GDM1 (cell line): Measurements from ENCODE around the gene TNFRSF8.
A peak's percentile ranks its signal among the peaks of the same experiment; 100 is the strongest.

ENCODE experiments used
- DNase-seq: peaks from one replicate; lab custom pipeline; 2025; lab: John Stamatoyannopoulos, UW

Gene TNFRSF8

GRCh38 chr1:12159816-12160215 lies 96.7 kb downstream of the TNFRSF8 start:
- DNase-seq = no peak

GRCh38 chr1:12161324-12161661 lies 98.2 kb downstream of the TNFRSF8 start:
- no peak for DNase-seq

GRCh38 chr1:12161662-12162458 lies 98.8 kb downstream of the TNFRSF8 start:
- DNase-seq = peak; percentile 85

GRCh38 chr1:12162459-12163137 lies 99.5 kb downstream of the TNFRSF8 start:
- DNase-seq = no peak

DNA sequence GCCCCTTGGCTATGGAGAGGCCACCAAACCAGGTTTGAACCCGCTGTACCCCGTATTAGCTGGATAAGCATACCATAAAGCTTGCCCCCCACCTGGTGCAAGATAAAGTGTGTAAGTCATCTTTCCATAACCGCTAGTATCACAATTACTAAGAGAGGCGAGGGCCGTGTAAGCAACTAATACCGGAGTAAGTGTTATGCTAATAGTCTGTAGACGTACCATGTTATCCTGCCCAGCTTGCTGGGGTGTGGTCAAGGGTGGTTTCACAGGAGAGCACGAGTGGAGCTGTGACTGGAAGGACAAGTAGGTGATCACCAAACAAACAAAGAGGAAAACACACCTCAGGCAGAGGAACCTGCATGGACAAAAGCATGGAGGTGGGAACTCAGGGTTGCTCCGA lies 100.1 kb downstream of the TNFRSF8 start:
- DNase-seq = no peak

DNA sequence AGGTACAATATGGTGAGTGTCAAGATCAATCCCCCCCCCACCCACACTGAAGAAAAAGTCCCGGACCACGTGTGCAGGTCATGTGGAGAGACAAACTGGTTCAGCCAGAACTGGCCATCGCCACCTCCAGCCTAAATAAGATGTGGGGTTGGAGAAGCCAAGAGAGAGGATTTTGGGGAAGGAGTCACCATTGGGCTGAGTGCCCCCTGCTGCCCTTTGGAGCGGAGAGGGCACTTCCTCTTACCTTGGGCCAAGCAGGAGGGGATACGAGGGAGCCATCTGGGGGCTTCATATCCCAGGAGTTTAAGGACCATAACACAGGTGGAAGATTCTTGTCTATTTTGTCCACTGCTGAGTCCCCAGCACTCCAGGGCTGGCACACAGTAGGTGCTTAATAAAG lies 101.1 kb downstream of the TNFRSF8 start:
- DNase-seq = no peak

DNA sequence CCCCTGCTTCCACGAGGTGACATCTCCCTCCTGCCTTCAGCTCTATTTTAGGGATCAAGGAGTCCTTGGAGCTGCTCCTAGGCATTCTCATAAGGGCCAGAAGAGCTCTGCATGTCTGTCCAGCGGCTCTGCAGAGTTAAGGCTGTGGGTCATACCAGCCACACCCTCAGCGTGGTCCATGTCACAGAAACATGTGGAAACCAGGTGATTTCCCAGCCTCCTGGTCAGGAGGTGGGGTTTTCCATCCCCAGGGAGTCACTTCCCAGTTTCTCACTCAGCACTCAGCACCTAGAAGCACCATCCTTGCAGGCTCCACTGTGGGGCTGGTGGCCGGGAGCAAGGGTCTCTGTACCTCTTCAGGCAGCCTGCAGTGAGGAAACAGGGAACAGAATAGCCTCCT lies 102.2 kb downstream of the TNFRSF8 start:
- no peak for DNase-seq

DNA sequence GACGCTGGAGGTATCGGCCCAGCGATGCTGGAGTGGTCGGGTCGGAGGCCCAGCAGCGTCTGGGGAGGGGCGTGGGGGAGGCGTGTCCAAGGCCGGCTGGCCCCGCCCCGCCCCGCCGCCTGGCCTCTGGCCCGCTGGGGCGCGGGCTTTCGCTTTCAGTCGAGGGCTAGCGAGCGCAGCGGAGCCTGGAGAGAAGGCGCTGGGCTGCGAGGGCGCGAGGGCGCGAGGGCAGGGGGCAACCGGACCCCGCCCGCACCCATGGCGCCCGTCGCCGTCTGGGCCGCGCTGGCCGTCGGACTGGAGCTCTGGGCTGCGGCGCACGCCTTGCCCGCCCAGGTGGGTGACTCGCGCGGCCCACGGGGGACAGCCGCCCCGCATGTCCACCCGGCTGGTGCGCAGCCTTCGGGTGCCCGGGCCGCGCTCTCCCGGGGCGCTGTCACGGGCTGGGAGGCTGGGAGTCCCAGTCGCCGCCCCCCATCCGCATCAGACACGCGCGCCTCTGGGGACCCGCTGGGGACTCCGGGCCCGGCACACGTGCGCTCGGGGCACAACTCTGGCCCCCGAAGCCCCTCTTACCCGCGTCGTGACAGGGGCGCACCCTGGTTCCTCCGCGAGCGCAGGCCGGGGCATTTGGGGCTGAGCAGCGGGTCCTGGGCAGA lies 103.9 kb downstream of the TNFRSF8 start, which contains the start of gene TNFRSF1B:
Gene TNFRSF1B, plus strand, starts transcription at position 158 of the 659 bp plus-strand sequence. Its CDS starts 101 bp downstream, at position 259.
- peak; percentile 35 for DNase-seq

GRCh38 chr1:12167493-12168429 lies 104.7 kb downstream of the TNFRSF8 start:
- no peak for DNase-seq

GRCh38 chr1:12168451-12169160 lies 105.5 kb downstream of the TNFRSF8 start:
- no peak for DNase-seq

- DNase-seq = no peak
Observed at GRCh38 chr1:12169442-12170135, 106.5 kb downstream of the TNFRSF8 start.

DNA sequence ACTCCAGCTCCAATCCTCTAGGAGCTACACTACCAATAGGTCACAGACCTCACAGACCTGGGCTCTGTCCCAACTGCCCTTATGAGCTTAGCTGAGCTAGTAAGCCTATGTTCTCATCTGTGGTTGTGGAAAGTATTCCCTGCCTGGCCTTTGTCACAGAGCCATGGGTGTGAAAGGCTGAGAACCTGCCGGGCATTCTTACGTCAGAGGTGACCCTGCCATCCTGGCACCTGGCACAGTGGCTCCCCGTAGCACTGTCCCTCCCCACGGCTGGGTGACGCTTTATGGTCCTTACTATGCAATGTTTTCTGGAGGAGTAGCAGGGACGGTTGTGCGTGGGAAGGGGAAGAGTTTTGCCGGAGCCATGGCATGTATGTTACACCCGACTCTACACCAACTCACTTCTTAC lies 107.2 kb downstream of the TNFRSF8 start:
- DNase-seq = no peak

DNA sequence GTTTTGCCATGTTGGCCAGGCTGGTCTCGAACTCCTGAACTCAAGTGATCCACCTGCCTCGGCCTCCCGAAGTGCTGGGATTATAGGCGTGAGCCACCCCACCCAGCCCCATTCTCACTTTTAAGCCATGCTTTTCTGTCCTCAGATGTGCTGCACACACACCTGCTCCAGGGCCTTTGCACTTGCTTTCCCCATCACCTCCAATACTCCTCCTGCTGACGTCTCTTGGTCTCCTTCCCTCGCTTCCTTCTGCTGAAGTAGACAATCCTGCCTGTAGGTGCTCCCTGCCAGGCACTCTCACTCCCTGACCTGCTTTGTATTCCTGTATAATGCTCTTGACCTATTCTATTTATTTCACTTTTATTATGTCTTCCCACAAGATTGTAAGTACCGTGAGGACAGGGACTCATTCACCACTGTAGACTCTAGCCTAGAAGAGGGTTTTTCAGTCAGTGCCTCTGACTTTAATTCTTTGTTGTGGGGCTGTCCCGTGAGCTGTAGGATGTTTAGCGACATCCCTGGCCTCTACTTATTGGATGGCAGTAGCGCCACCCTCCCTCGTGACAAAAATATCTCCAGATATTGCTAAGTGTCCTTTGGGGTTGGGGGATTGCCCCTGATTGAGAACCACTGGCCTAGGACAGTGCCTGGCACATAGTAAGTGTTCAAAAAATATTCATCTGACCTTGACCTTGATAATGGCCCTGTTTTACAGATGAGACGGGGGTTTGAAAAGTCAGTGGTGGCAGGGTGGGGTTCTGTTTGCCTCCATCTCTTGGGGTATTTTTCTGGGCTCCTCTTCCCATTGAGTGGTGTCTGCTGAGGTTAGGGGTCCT lies 108.3 kb downstream of the TNFRSF8 start:
- no peak for DNase-seq

DNA sequence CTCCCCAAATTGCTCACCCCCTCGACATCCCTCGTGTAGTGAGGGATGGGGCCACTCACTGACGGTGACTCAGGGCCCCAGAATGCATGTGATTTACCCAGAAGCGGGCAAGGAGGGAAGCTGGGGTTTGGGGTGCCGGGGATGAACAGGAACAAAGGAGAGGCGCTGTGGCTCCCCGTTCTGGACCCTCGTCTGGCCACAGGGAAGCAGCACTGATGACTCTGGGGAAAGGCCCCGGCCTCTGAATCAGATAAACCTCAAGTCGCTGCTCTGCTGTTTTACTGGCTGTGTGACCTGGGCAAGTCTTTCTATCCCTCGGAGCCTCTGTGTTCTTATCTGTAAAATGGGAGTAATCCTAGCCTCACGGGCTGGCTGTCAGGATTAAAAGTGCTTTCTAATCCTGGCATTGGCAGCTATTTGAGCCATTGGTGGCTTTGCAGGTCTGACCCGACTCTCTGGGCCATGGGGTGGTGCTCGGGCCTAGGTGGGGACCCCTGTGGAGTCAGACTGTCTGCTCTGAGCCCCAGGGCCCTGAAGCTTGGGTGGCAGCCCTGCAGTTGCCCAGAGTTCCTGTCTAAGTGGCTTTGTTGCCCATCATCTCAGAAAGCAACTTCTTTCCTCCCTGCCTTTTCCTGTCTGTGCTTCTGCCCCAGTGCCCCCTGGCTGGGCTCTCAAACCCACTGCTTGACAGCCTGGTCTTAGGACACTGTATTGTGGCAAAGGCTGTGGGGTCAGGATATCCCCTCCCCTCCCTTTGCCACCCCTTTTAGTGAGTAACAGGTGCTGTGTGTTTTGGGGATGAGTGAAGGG lies 109.1 kb downstream of the TNFRSF8 start:
- no peak for DNase-seq

GRCh38 chr1:12173041-12173509 lies 110.0 kb downstream of the TNFRSF8 start:
- DNase-seq = no peak

DNA sequence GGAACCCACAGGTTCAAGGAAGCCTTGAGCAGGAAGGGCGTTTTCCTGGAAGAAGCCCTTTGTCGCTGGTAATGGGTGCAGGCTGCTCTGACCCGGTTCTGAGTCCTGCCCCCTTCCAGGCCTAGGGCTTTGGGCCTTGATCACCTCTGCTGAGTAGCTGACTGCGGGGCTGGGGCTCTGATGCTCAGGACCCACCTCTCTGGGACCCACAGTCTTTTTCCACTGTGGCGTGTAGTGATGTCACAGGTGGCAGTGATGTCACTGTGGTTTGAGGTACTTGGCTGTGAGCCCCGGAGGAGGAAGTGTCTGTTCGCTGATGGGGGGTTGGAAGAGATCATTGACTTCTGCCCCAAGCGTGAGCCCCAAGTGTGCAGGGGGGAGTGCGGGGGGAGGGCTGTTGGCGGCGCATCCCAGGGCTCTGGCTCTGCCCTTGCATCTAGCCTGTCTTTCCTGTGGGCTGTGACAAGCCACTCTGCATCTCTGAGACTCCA lies 110.6 kb downstream of the TNFRSF8 start:
- DNase-seq = peak; percentile 69

GRCh38 chr1:12174924-12175810 lies 112.1 kb downstream of the TNFRSF8 start:
- no peak for DNase-seq
